NK-92 (cell line): ENCODE results near the gene SEMA3A.
"Not testable (repeated sequence)": the region's sequence is repeated elsewhere in the genome, so short reads cannot be mapped to it uniquely, and the experiment has no call there.

Experiments used
- DNase-seq: peaks from one replicate; lab custom pipeline; 2025; ENCODE audit not compliant: unreplicated experiment; lab: John Stamatoyannopoulos, UW

The SEMA3A gene

GRCh38 chr7:84154991-84155781, 39.4 kb downstream of the SEMA3A start:
- DNase-seq, result no peak

GRCh38 chr7:84152995-84153394, 41.6 kb downstream of the SEMA3A start:
- no peak for DNase-seq

- DNase-seq, result not testable (repeated sequence)
Measured at GRCh38 chr7:84150370-84150769, 44.2 kb downstream of the SEMA3A start.

GRCh38 chr7:84149573-84149972, 45.0 kb downstream of the SEMA3A start:
- no peak for DNase-seq

GRCh38 chr7:84145892-84146291, 48.7 kb downstream of the SEMA3A start:
- DNase-seq, result no peak

- DNase-seq, result no peak
Measured at GRCh38 chr7:84144935-84145334, 49.7 kb downstream of the SEMA3A start.

GRCh38 chr7:84144480-84144879, 50.1 kb downstream of the SEMA3A start:
- no peak for DNase-seq

GRCh38 chr7:84142726-84143125, 51.9 kb downstream of the SEMA3A start:
- no peak for DNase-seq

GRCh38 chr7:84139986-84140729, 54.4 kb downstream of the SEMA3A start:
- DNase-seq, result no peak

- DNase-seq, result no peak
Measured at GRCh38 chr7:84138411-84138810, 56.2 kb downstream of the SEMA3A start.

- no peak for DNase-seq
Measured at GRCh38 chr7:84137812-84138211, 56.8 kb downstream of the SEMA3A start.

- no peak for DNase-seq
Measured at GRCh38 chr7:84136809-84137208, 57.8 kb downstream of the SEMA3A start.

- DNase-seq, result no peak
Measured at GRCh38 chr7:84136336-84136735, 58.3 kb downstream of the SEMA3A start.

- no peak for DNase-seq
Measured at GRCh38 chr7:84134169-84134568, 60.4 kb downstream of the SEMA3A start.

GRCh38 chr7:84125654-84126053, 68.9 kb downstream of the SEMA3A start:
- DNase-seq, result no peak

- DNase-seq, result no peak
Measured at GRCh38 chr7:84123965-84124547, 70.5 kb downstream of the SEMA3A start.

- DNase-seq, result no peak
Measured at GRCh38 chr7:84122582-84123360, 71.8 kb downstream of the SEMA3A start.

GRCh38 chr7:84117304-84117703, 77.3 kb downstream of the SEMA3A start:
- no peak for DNase-seq

GRCh38 chr7:84113906-84114850, 80.4 kb downstream of the SEMA3A start:
- no peak for DNase-seq

- DNase-seq, result no peak
Measured at GRCh38 chr7:84113286-84113685, 81.3 kb downstream of the SEMA3A start.
